CD14-positive monocyte (primary cell): ENCODE measurements around the gene SPEN. TPM values are rescaled to one million over a fixed set of nuclear protein-coding genes. Genes with fewer than 3 reads are reported as not detected.

Experiments
- DNase-seq, 3 donors: peaks; one replicate each; pipeline ENCODE4 v3.0.0-alpha.2; 2011 to 2022
- H2AFZ ChIP-seq: 2 replicates; pipeline ENCODE4 v1.6.0; 2012; ENCODE audit warnings: mild to moderate bottlenecking, low read depth, low read length, inconsistent platforms; ENCODE audit not compliant: insufficient read depth, poor library complexity, severe bottlenecking
- H3K27ac ChIP-seq, 2 donors: 1 replicate in 1 of 2; 2 replicates in 1 of 2; pipeline ENCODE4 v1.5.1; 2012 to 2013; ENCODE audit warnings: low read length in 2 of 2, control low read depth in 1 of 2, inconsistent platforms in 1 of 2, low read depth in 1 of 2, mild to moderate bottlenecking in 1 of 2
- H3K27me3 ChIP-seq, 2 donors: one replicate each; pipeline versions ENCODE4 v1.6.0 to v1.6.1; 2011 to 2013; ENCODE audit warnings: low read length in 2 of 2; ENCODE audit not compliant: control insufficient read depth in 2 of 2, insufficient read depth in 2 of 2
- H3K36me3 ChIP-seq, 2 donors: replicated peaks in 1 of 2; 1 replicate in 1 of 2; 2 replicates in 1 of 2; pipeline versions ENCODE4 v1.5.1 to v1.6.1; 2012 to 2013; ENCODE audit warnings: low read length in 2 of 2, control low read depth in 1 of 2, inconsistent platforms in 1 of 2, mild to moderate bottlenecking in 1 of 2; ENCODE audit not compliant: insufficient read depth in 2 of 2, control insufficient read depth in 1 of 2
- H3K4me1 ChIP-seq, 2 donors: 1 replicate in 1 of 2; 2 replicates in 1 of 2; pipeline versions ENCODE4 v1.5.1 to v1.6.1; 2012 to 2013; ENCODE audit warnings: low read length in 2 of 2, control low read depth in 1 of 2, inconsistent platforms in 1 of 2, mild to moderate bottlenecking in 1 of 2, moderate library complexity in 1 of 2; ENCODE audit not compliant: insufficient read depth in 2 of 2, control insufficient read depth in 1 of 2
- H3K4me2 ChIP-seq: replicated peaks from 2 replicates; pipeline ENCODE3; 2012; ENCODE audit warnings: low read length, moderate library complexity, mild to moderate bottlenecking; ENCODE audit not compliant: poor library complexity, severe bottlenecking; ENCODE audit errors: extremely low read depth
- H3K4me3 ChIP-seq, 3 experiments: fragments of 200-600 bp in 1 of 3; sonication (generic) in 1 of 3; replicated peaks in 1 of 3; 1 replicate in 2 of 3; 2 replicates in 1 of 3; pipeline ENCODE4 v1.5.1; 2011 to 2013; ENCODE audit warnings: low read length in 3 of 3, mild to moderate bottlenecking in 3 of 3, control low read depth in 2 of 3, low read depth in 2 of 3, inconsistent platforms in 1 of 3, moderate library complexity in 1 of 3
- H3K79me2 ChIP-seq: 2 replicates; pipeline ENCODE4 v1.6.0; 2012; ENCODE audit warnings: mild to moderate bottlenecking, control low read depth, inconsistent platforms, low read length, moderate library complexity; ENCODE audit not compliant: insufficient read depth
- H3K9ac ChIP-seq: 2 replicates; pipeline ENCODE4 v1.6.0; 2017; ENCODE audit warnings: low read length, mild to moderate bottlenecking; ENCODE audit not compliant: insufficient read depth, poor library complexity, severe bottlenecking
- H3K9me3 ChIP-seq, 2 donors: replicated peaks in 1 of 2; 1 replicate in 1 of 2; 2 replicates in 1 of 2; pipeline versions ENCODE4 v1.5.1 to v1.6.1; 2012 to 2013; ENCODE audit warnings: low read length in 2 of 2, control low read depth in 1 of 2; ENCODE audit not compliant: control insufficient read depth in 1 of 2, insufficient read depth in 1 of 2
- H4K20me1 ChIP-seq: 2 replicates; pipeline ENCODE4 v1.6.0; 2012; ENCODE audit warnings: mild to moderate bottlenecking, low read length, control low read depth, moderate library complexity; ENCODE audit not compliant: insufficient read depth
- H3K27ac Mint-ChIP-seq, 7 donors: one replicate each; pipeline ENCODE4 v1.8.0; 2020; ENCODE audit warnings: mild to moderate bottlenecking in 7 of 7, mixed read lengths in 7 of 7, moderate library complexity in 6 of 7, inconsistent platforms in 2 of 7
- H3K27me3 Mint-ChIP-seq, 3 donors: one replicate each; pipeline ENCODE4 v1.8.0; 2021 to 2022; ENCODE audit warnings: low read depth in 3 of 3, mild to moderate bottlenecking in 3 of 3, mixed read lengths in 3 of 3, moderate library complexity in 3 of 3, inconsistent platforms in 1 of 3
- H3K36me3 Mint-ChIP-seq, 2 donors: one replicate each; pipeline ENCODE4 v1.8.0; 2020; ENCODE audit warnings: mixed read lengths in 2 of 2, inconsistent platforms in 1 of 2, mild to moderate bottlenecking in 1 of 2
- H3K4me1 Mint-ChIP-seq: one replicate; pipeline ENCODE4 v1.8.0; 2020; ENCODE audit warnings: mild to moderate bottlenecking, mixed read lengths
- H3K4me3 Mint-ChIP-seq, 2 donors: one replicate each; pipeline ENCODE4 v1.8.0; 2020; ENCODE audit warnings: mild to moderate bottlenecking in 2 of 2, mixed read lengths in 2 of 2, moderate library complexity in 1 of 2
- H3K9me3 Mint-ChIP-seq, 7 donors: one replicate each; pipeline ENCODE4 v1.8.0; 2020 to 2022; ENCODE audit warnings: mixed read lengths in 7 of 7, mild to moderate bottlenecking in 6 of 7, moderate library complexity in 6 of 7, inconsistent platforms in 2 of 7
- CTCF ChIP-seq: fragments of 200-600 bp; IDR thresholded peaks from one replicate; pipeline ENCODE4 v1.8.0; 2022; ENCODE audit warnings: antibody characterized with exemption, mild to moderate bottlenecking
- WGBS: methylation state at CpG from one replicate; pipeline ENCODE4 v1.1.5; 2013; ENCODE audit warnings: missing lambda C conversion rate; ENCODE audit not compliant: insufficient coverage; 5-methylcytosine and 5-hydroxymethylcytosine counted together
- intact Hi-C, 2 donors: fragments of 100-400 bp; cut with micrococcal nuclease; formaldehyde crosslinking; loops; one replicate each; pipeline versions ENCODE4 v1.15.0 to v1.15.1; 2023
- polyA plus RNA-seq, 3 donors: library from polyadenylated mRNA; depleted of rRNA in 1 of 3; unstranded in 2 of 3; stranded (reverse) in 1 of 3; fragments of 300-500 nt in 2 of 3; fragments of >200 nt in 1 of 3; fragmentation: Illumina TruSeq in 2 of 3; gene quantifications; 1 replicate in 2 of 3; 2 replicates in 1 of 3; pipeline ENCODE4 v1.2.3, GENCODE V29; 2012 to 2021

Gene SPEN
- polyA plus RNA-seq, 3 donors = 3.1 to 30.9 (median 6.1) TPM

DNA sequence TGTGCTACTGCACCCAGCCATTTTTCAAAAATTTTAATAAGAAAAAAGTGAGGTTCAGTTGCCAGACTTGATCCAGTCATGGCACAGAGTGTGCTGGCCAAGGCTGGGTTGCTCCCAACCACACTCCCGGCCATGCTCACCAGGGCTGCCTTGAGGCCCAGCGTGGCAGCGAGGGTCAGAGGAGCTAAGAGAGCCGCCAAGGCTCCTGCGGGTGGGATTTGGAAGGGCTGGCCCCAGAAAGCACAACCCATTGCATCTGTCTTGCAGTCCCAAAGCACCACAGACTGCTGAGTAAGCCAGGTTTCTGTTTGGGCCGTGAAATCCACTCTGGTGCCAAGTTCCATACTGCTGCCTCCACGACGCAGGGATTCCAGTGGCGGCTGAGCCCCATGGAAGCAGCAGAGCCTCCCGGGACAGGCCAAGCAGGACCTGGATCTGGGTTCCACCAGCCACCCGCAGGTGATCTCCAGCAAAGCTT lies 105.8 kb downstream of the SPEN start:
- Mint-ChIP-seq H3K27ac (peak overlapping the region in 6 of 7 donors; percentile 69 to 91 (median 77)), H3K36me3 (peaks cover 35 to 51% of the 10 kb centered on the region in 2 donors), H3K4me1 (peaks cover 72% of the 10 kb centered on the region), H3K27me3 (no peaks in the 10 kb centered on the region), H3K9me3 (peaks cover 0 to 2% (median 0%) of the 10 kb centered on the region in 7 donors), H3K4me3 (no peak overlapping the region)
- Histone ChIP-seq H3K9ac (no peak overlapping the region), H3K4me3 (no peak overlapping the region), H2AFZ (no peak overlapping the region), H3K27me3 (no peaks in the 10 kb centered on the region), H3K9me3 (no peaks in the 10 kb centered on the region), H3K27ac (peak overlapping the region; percentile 1 to 75), H3K36me3 (peaks cover 9 to 21% of the 10 kb centered on the region in 2 donors), H3K79me2 (peaks cover 83% of the 10 kb centered on the region), H3K4me1 (peaks cover 66 to 69% of the 10 kb centered on the region in 2 donors), H3K4me2 (no peak overlapping the region), H4K20me1 (peaks cover 82% of the 10 kb centered on the region)
- no peak for TF ChIP-seq CTCF
- 83% methylated on average over 10 of the region's 11 CpGs for WGBS
- intact Hi-C loops = no loop called here
- DNase-seq = no peak

- peaks cover 9 to 25% of the 10 kb centered on the region in 2 donors for H3K36me3 ChIP-seq
- no peak overlapping the region for H3K9ac ChIP-seq
- no peak overlapping the region for H3K4me2 ChIP-seq
- Mint-ChIP-seq H3K27ac (peak overlapping the region in 6 of 7 donors; percentile 69 to 91 (median 77)), H3K27me3 (no peaks in the 10 kb centered on the region), H3K4me3 (no peak overlapping the region), H3K4me1 (peaks cover 72% of the 10 kb centered on the region), H3K9me3 (peaks cover 0 to 2% (median 0%) of the 10 kb centered on the region in 7 donors), H3K36me3 (peaks cover 33 to 51% of the 10 kb centered on the region in 2 donors)
- no peak overlapping the region for H2AFZ ChIP-seq
- TF ChIP-seq CTCF = no peak
- H3K27ac ChIP-seq = peak overlapping the region; percentile 1 to 75
- H3K4me3 ChIP-seq = no peak overlapping the region
- H3K4me1 ChIP-seq = peaks cover 64 to 69% of the 10 kb centered on the region in 2 donors
- no peaks in the 10 kb centered on the region for H3K27me3 ChIP-seq
- H3K79me2 ChIP-seq = peaks cover 86% of the 10 kb centered on the region
- no peaks in the 10 kb centered on the region for H3K9me3 ChIP-seq
- no peak for DNase-seq
- WGBS = no CpG with 5 or more reads among the region's 1 CpG
- peaks cover 82% of the 10 kb centered on the region for H4K20me1 ChIP-seq
- intact Hi-C loops = no loop called here
Measured at GRCh38 chr1:15953791-15954241, 106.3 kb downstream of the SPEN start.
